Measurements from ENCODE around the gene TXNRD2.

- TF ChIP-seq CTCF (IDR thresholded peaks at IDR 0.05) (no peak), POLR2A (IDR thresholded peaks at IDR 0.05) (no peak), POLR2AphosphoS5 (IDR thresholded peaks at IDR 0.05) (no peak), EP300 (IDR thresholded peaks at IDR 0.05) (no peak)
These were observed 50.0 kb downstream of the TXNRD2 start for GRCh38 chr22:19891317-19892256.
